Left ventricle myocardium inferior (tissue), 1 donor: ENCODE measurements around the gene CFB. TPM values are rescaled to one million over a fixed set of nuclear protein-coding genes. Genes with fewer than 3 reads are reported as not detected.

Source experiments
- DNase-seq: peaks from one replicate; pipeline ENCODE4 v3.0.0-alpha.2; 2020
- H3K27ac ChIP-seq: fragments of 200-600 bp; replicated peaks from 2 replicates; pipeline ENCODE4 v1.8.0; 2021
- H3K27me3 ChIP-seq: fragments of 200-600 bp; 2 replicates; pipeline ENCODE4 v1.8.0; 2021; ENCODE audit warnings: low read depth
- H3K36me3 ChIP-seq: fragments of 200-600 bp; 2 replicates; pipeline ENCODE4 v1.8.0; 2021
- H3K4me1 ChIP-seq: fragments of 200-600 bp; 2 replicates; pipeline ENCODE4 v1.8.0; 2021
- H3K4me3 ChIP-seq: fragments of 200-600 bp; 2 replicates; pipeline ENCODE4 v1.8.0; 2021; ENCODE audit warnings: mild to moderate bottlenecking, moderate library complexity
- H3K9me3 ChIP-seq: fragments of 200-600 bp; replicated peaks from 2 replicates; pipeline ENCODE4 v1.8.0; 2021
- CTCF ChIP-seq: fragments of 200-600 bp; IDR thresholded peaks from 2 replicates; pipeline ENCODE4 v1.8.0; 2021; ENCODE audit warnings: antibody characterized with exemption, mild to moderate bottlenecking, borderline replicate concordance
- intact Hi-C: fragments of 100-400 bp; cut with micrococcal nuclease; formaldehyde crosslinking; loops from one replicate; pipeline ENCODE4 v1.11.0; 2022
- total RNA-seq: library from RNA; stranded (reverse); fragmentation: NEBNext Ultra II Directional; extraction: Animal tissue kit (Norgen Biotek cat#: 25700); gene quantifications from one replicate; pipeline ENCODE4 v1.2.1, GENCODE V29; 2021
- donor health status: DM: no; HTN: yes; CAD: no; lungs with severe emphysema.

The CFB gene
- total RNA-seq, 1 donor from 2014 or later, result 3.7 TPM

DNA sequence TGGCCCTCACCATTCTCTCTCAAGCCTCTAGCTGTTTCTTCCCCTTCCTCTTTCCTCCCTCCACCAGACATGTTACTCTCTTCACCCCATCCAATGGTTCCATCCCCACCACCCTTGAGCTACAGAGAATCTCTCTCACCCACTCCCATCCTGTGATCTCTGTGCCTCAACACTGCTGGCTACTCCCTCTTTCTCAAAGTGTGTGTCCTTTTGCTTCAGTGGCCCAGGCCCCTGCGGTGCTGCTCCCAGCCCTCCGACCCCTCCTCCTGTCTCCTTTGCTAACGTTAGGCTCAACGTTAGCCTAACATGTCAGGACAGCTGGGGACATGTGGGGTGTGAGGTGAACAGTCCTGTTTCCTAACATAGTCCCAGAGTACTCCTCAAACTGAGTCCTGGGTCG lies 7.0 kb downstream of the CFB start:
- no peaks in the 10 kb centered on the region for H3K27me3 ChIP-seq
- peaks cover 56% of the 10 kb centered on the region for H3K36me3 ChIP-seq
- no peak for DNase-seq
- H3K27ac ChIP-seq, result no peak overlapping the region
- intact Hi-C loops, result no loop called here
- TF ChIP-seq CTCF, result no peak
- no peaks in the 10 kb centered on the region for H3K9me3 ChIP-seq
- peaks cover 7% of the 10 kb centered on the region for H3K4me1 ChIP-seq
- no peak overlapping the region for H3K4me3 ChIP-seq

DNA sequence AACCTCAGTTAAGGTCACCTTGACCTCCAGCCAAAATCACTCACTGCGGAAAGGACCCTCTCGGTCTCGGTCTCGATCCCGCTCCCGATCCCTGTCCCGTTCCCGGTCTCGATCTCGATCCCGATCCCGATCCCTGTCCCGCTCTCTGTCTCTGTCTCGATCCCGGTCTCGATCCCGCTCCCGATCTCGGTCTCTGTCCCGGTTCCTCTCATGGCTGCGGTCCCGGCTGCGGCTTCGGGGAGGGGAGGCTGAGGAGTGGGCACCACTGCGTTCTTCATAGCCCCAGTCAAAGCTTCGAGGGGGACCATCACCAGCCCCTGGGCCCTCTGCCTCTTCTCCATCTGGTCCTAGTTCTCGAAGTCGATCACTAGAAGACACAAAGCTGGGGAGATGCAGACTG lies 8.6 kb downstream of the CFB start:
- Histone ChIP-seq H3K27ac (no peak overlapping the region), H3K4me1 (peaks cover 20% of the 10 kb centered on the region), H3K27me3 (no peaks in the 10 kb centered on the region), H3K36me3 (peaks cover 56% of the 10 kb centered on the region), H3K9me3 (no peaks in the 10 kb centered on the region), H3K4me3 (no peak overlapping the region)
- intact Hi-C loops, result no loop called here
- DNase-seq, result no peak
- no peak for TF ChIP-seq CTCF

- Histone ChIP-seq H3K36me3 (peaks cover 67% of the 10 kb centered on the region), H3K27me3 (no peaks in the 10 kb centered on the region), H3K9me3 (no peaks in the 10 kb centered on the region), H3K4me3 (no peak overlapping the region), H3K4me1 (peaks cover 29% of the 10 kb centered on the region), H3K27ac (no peak overlapping the region)
- DNase-seq, result no peak
- intact Hi-C loops, result no loop called here
- TF ChIP-seq CTCF, result no peak
Observed at GRCh38 chr6:31956796-31957195, 10.9 kb downstream of the CFB start.

DNA sequence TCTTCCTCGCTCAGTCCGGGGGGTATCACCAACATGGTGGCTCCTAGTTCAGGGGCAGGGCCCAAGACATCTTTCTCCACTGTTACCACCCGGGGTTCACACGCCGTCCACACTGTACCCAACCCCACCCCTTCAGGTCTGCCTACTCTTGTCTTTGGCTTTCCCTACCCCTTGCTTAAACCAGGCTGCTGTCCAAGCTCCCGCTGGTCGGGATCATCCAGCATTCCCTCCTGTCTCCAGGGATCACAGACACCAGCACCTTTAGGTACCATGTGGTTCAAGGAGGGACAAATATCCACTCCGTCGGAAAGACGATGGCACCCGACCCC lies 12.5 kb downstream of the CFB start:
- TF ChIP-seq CTCF, result no peak
- Histone ChIP-seq H3K4me3 (peak overlapping the region; percentile 79), H3K27ac (peak overlapping the region; percentile 88), H3K36me3 (peaks cover 67% of the 10 kb centered on the region), H3K9me3 (no peaks in the 10 kb centered on the region), H3K27me3 (no peaks in the 10 kb centered on the region), H3K4me1 (peaks cover 29% of the 10 kb centered on the region)
- DNase-seq, result no peak
- intact Hi-C loops, result no loop called here

DNA sequence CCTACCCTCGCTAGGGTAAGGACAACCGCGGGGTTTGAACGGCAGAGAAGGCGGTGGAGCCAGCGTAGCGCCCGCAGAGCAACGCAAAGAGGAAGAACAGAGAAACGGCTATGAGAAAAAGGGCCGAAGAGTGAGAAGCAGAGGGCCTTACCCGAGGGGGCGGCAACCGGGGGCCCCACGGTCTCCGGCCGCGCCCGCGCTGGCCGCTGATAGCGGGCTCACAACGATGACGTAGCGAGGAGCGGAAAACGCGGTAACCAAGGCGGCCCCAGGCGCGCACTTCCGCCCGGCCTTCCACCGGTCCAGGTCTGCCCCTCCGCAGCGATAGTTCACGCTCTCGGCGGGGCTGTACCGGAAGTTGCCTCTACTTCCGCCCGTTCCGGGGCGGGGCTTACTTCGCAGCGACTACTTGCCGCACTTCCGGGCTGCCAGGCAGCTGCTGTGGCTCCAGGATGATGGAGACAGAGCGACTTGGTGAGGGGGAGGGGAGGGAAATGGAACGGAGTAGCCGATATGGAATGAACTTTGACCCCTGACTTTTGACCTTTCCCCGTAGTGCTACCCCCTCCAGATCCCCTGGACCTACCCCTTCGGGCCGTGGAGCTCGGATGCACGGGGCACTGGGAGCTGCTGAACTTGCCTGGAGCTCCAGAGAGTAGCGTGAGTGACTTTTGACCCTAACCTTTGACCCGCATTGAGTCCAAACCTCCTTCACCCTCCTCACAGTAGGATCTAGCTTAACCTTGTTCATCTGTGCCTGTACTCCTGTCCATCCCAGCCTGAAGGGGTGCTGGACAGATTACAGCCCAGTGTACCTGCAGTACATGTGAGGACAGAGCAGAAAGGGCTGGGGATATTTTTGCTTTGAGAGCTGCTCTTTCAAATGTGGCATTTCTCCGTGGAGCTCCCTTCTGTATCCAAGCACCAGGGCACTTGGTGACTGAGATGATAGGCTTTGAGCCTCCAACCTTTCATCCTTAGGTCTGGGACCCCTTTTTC lies 13.1 kb downstream of the CFB start, which contains the start of the genes NELFE and SKIC2:
NELFE (minus strand) TSS at position 231 of the 999 bp plus-strand sequence. CDS start 525 bp downstream, outside the sequence.
SKIC2 (plus strand) TSS at position 435 of the 999 bp plus-strand sequence; CDS start at position 453, 18 bp downstream.
- TF ChIP-seq CTCF, result no peak
- Histone ChIP-seq H3K27ac (peak within 1 kb of the TSS; percentile 88), H3K36me3 (peaks cover 67% of the 10 kb centered on the region), H3K4me3 (peak within 1 kb of the TSS; percentile 79), H3K27me3 (no peaks in the 10 kb centered on the region), H3K9me3 (no peaks in the 10 kb centered on the region), H3K4me1 (peaks cover 29% of the 10 kb centered on the region)
- peak; percentile 98 for DNase-seq
- intact Hi-C loops, result no loop called here
